Inferior parietal cortex (tissue), 1 donor: ENCODE measurements around the gene NUFIP2.
A peak's percentile ranks its signal among the peaks of the same experiment; 100 is the strongest.
"Not testable (repeated sequence)": the region's sequence is repeated elsewhere in the genome, so short reads cannot be mapped to it uniquely, and the experiment has no call there.

ENCODE experiments used
- DNase-seq: peaks from one replicate; pipeline ENCODE4 v3.0.0-alpha.2; 2016; ENCODE audit errors: extremely low spot score

NUFIP2 gene

DNA sequence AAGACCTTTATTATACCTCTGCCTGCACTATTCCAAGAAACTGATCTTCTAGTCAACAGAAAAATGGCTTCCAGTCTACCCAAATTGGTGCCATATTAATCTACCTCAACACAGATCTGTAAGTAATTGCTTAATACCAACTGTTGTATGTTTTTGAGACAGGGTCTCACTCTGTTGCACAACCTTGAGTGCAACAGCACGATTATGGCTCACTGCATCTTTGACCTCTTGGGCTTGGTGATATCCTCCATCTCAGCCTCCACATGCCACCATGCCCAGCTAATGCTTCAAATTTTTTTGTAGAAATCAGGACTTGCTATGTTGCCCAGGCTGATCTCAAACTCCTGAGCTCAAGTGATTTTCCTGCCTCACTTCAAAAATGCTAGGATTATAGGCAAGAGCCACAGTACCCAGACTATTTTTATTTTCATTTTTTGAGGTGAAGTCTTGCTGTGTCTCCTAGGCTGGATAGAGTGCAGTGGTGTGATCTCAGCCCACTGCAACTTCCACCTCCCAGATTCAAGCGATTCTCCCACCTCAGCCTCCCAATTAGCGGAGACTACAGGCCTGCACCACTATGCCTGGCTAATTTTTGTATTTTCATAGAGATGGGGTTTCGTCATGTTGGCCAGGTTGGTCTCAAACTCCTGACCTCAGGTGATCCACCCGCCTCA lies 14.4 kb downstream of the NUFIP2 start:
- no peak for DNase-seq

GRCh38 chr17:29278692-29279091 lies 15.3 kb downstream of the NUFIP2 start:
- no peak for DNase-seq

DNA sequence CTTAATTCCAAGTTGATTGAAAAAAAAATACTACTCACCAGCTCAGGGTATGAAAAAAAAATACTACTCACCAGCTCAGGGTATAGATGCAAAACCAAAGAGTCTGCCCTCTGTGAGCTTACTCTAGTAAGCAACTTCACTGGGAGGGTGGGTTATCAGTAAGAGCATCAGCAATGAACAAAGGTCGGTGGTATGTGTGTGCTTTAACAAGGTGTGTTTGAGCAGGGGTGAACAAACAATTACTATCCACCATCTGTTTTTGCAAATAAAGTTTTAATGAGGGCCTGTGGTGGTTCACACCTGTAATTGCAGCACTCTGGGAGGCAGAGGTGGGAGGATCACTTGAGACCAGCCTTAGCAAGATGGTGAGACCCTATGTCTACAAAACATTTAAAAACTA lies 20.0 kb downstream of the NUFIP2 start:
- DNase-seq, result no peak

- DNase-seq, result not testable (repeated sequence)
Measured at GRCh38 chr17:29271980-29272379, 22.0 kb downstream of the NUFIP2 start.

- no peak for DNase-seq
Measured at GRCh38 chr17:29263916-29264315, 30.0 kb downstream of the NUFIP2 start.

- no peak for DNase-seq
Measured at GRCh38 chr17:29257756-29258155, 36.2 kb downstream of the NUFIP2 start.

DNA sequence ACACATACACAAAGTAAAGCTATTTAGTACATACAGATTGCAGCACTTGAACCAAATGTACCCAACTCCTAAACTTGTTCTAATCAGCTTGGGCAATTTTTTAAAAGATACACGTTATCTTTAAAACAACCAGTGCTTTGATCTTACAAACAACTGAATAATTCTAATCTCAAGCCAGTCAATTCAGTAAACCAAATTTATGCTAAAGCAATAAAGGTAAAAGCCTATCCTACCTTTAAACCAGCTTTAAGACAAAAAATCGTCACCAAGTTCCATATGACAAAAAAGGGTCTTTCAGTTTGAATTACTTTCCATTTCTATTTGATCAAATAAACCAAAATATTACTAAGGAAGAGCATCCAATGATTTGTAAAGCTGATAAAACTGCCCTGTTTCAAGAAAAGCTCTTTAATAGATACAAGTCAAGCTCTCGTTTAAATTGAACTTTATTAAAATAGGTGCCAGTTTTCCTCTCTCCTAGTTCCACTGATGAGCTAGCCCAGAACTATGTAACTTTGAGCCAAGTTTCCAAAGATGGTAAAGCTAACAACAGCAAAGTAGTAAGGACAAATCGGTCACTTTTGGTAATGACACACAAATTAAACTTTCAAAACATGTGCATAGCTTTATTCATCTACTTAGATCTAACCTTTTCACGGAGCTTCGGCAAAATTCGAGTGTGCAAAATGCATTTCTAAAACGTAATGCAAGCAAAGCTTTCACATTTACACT lies 37.0 kb downstream of the NUFIP2 start:
- DNase-seq, result no peak

DNA sequence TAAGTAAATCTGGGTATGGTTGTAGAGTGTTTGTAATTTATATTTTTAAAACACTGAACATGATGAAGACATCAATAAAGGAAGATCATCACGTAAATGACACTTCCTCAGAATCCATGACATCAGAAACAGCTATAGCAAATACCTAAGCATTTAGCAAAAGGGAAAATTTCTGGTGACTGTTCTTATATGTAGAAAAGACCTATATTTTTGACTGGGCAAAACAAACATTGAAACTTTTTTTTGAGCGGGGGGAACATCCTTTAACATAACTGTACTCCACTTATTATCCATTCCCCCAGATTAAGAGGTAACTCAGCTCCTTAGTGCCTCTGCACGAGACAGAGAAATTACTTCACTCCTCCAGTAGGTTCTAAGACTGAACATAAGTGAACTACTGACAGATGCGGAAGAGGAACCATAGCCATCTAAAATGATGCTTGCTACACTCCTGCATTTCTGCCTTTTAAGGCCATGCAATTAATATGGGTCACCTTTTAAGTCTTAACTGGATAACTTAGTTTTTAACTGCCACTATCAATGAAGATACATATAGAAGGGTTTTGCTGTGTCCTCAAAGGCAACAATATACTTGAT lies 37.9 kb downstream of the NUFIP2 start:
- DNase-seq, result no peak

- DNase-seq, result no peak
Measured at GRCh38 chr17:29253037-29253436, 40.9 kb downstream of the NUFIP2 start.

DNA sequence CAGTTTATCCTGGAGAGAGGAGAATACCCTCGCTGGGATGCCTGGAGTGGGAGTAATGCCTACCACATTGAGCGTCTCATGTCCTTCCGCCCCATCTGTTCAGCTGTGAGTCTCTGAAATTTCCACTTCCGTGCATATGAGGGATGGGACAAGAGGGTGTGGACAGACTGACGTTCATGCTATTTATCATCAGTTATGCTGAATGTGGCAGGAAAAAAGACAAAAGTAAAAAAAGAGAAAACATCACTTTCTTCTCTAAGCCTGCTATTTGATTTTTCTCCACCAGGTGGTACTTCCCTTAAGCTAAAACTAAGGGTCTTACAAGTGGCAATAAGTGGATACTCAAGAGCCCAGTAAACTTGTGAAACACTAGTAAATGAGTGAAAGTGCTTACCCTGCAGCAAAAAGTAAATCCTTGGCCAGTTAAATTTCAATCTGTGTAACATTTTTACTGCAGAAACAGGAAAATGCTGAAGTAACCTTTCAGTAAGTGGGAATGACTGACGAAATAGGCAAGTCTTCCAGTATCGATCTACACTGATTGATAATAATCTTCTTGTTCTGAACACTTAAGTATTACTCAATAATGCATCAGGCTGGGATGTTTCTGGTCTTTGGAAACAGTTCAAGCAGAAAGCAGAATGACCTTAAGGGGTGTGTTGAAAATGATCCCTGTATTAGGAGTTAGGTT lies 41.7 kb downstream of the NUFIP2 start:
- DNase-seq, result no peak

- no peak for DNase-seq
Measured at GRCh38 chr17:29251184-29251583, 42.8 kb downstream of the NUFIP2 start.

DNA sequence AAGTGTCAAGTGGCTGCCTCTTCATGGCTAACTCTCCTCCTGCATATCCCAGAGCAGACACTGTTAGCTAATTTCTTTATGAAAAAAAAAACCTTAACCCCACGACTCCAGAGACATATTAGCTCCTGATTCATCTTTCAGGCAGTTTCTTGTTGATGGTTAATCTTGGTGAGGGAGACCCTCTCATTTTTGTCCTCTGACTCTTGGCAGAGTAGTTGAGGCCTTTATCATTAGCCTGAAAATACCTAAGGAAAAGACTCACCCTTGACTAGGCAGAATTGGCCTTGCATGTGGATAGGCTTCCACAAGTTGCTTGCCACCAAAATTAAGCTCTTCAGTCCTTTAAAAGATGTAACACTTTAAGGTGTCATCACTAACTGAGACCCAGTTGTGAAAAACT lies 43.3 kb downstream of the NUFIP2 start:
- DNase-seq, result no peak

DNA sequence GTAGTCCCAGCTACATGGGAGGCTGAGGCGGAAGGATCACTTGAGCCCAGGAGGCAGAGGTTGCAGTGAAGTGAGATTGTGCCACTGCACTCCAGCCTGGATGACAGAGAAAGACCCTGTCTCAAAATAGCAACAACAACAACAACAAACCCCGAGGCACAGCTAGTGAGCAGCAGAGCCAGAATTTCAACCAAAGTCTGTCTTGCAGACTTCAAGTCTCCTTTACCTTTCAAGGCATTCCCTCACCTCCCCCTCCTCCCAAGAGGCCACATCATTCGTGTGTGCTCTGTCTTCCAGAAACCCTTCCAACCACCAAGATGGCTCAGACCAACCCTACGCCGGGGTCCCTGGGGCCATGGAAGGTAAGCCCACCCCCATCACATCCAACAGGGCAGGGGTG lies 45.1 kb downstream of the NUFIP2 start:
- DNase-seq, result no peak

DNA sequence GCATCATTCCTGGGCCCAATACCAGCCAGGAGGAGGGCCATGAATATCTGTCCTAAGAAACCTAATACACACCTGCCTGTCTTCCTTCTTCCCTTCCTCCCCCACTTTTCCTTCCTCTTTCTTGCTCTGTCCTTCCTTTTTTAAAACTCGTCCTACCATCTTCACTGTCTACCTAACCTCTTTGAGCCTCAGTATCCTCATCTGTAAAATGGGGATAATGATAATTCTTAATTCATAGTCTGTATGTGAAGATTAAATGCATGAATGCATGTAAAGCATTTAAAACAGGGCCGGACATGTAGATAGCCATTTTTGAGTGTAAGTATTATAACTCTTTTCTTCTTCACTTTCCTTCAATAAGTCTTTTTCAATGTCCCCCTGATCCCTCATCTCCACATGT lies 46.7 kb downstream of the NUFIP2 start:
- no peak for DNase-seq

DNA sequence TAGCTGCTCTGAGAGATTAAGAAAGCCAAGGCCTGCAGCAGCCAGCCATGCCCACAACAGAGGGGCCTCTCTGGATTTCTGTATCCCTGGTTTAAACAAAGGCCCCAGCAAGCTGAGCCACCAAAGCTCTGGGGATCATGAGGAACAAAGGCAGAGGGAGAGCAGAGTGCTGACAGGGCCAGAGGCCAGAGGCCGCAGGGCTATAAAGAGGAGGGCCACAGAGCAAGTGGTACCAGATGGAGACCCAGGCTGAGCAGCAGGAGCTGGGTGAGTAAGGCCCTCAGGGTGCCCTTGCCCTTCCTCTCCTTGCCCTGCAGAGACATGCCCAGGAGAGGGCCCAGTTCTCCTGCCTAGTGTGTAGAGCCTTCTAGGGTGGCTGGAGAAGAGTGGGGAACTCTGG lies 47.3 kb downstream of the NUFIP2 start, which contains the start of gene CRYBA1:
CRYBA1 (plus strand) TSS at position 232 of the 400 bp plus-strand sequence; CDS start at position 237, 5 bp downstream.
- no peak for DNase-seq

- no peak for DNase-seq
Measured at GRCh38 chr17:29245401-29245800, 48.5 kb downstream of the NUFIP2 start.

- DNase-seq, result no peak
Measured at GRCh38 chr17:29243792-29244191, 50.2 kb downstream of the NUFIP2 start.

GRCh38 chr17:29242790-29243189 lies 51.2 kb downstream of the NUFIP2 start:
- DNase-seq, result no peak

- no peak for DNase-seq
Measured at GRCh38 chr17:29242051-29242450, 51.9 kb downstream of the NUFIP2 start.

GRCh38 chr17:29240968-29241963 lies 52.7 kb downstream of the NUFIP2 start:
- peak; percentile 39 for DNase-seq

- no peak for DNase-seq
Measured at GRCh38 chr17:29240477-29240876, 53.5 kb downstream of the NUFIP2 start.
